ENCODE measurements around the gene NTRK1.

Gene NTRK1

GRCh38 chr1:156862997-156863599 lies 2.4 kb downstream of the NTRK1 start:
- H3K4me3 ChIP-seq (ENCODE audit: low read depth, low read length), result no peak overlapping the region

GRCh38 chr1:156863631-156864030 lies 3.0 kb downstream of the NTRK1 start:
- no peak for TF ChIP-seq CTCF (IDR thresholded peaks at IDR 0.05; ENCODE audit: borderline replicate concordance, insufficient read depth, low read depth, low read length)
- no peak overlapping the region for H3K4me3 ChIP-seq (ENCODE audit: low read depth, low read length)

More at GRCh38 chr1:156862997-156863599, 2.4 kb downstream of the NTRK1 start:
- TF ChIP-seq CTCF (IDR thresholded peaks at IDR 0.05; ENCODE audit: borderline replicate concordance, insufficient read depth, low read depth, low read length), result no peak

GRCh38 chr1:156864796-156865195 lies 4.1 kb downstream of the NTRK1 start:
- no peak for TF ChIP-seq CTCF (IDR thresholded peaks at IDR 0.05; ENCODE audit: borderline replicate concordance, insufficient read depth, low read depth, low read length)
- H3K4me3 ChIP-seq (ENCODE audit: low read depth, low read length), result no peak overlapping the region

GRCh38 chr1:156865258-156865657 lies 4.6 kb downstream of the NTRK1 start:
- H3K4me3 ChIP-seq (ENCODE audit: low read depth, low read length), result no peak overlapping the region
- no peak for TF ChIP-seq CTCF (IDR thresholded peaks at IDR 0.05; ENCODE audit: borderline replicate concordance, insufficient read depth, low read depth, low read length)

- TF ChIP-seq CTCF (IDR thresholded peaks at IDR 0.05; ENCODE audit: borderline replicate concordance, insufficient read depth, low read depth, low read length), result no peak
- H3K4me3 ChIP-seq (ENCODE audit: low read depth, low read length), result no peak overlapping the region
These were observed 5.2 kb downstream of the NTRK1 start for GRCh38 chr1:156865865-156866248.

GRCh38 chr1:156866249-156866909 lies 5.7 kb downstream of the NTRK1 start:
- no peak overlapping the region for H3K4me3 ChIP-seq (ENCODE audit: low read depth, low read length)

More at GRCh38 chr1:156866249-156866909, 5.7 kb downstream of the NTRK1 start:
- no peak for TF ChIP-seq CTCF (IDR thresholded peaks at IDR 0.05; ENCODE audit: borderline replicate concordance, insufficient read depth, low read depth, low read length)

Measured in GM12875 (cell line).